ENCODE results near the gene NELFB.

NELFB gene

DNA sequence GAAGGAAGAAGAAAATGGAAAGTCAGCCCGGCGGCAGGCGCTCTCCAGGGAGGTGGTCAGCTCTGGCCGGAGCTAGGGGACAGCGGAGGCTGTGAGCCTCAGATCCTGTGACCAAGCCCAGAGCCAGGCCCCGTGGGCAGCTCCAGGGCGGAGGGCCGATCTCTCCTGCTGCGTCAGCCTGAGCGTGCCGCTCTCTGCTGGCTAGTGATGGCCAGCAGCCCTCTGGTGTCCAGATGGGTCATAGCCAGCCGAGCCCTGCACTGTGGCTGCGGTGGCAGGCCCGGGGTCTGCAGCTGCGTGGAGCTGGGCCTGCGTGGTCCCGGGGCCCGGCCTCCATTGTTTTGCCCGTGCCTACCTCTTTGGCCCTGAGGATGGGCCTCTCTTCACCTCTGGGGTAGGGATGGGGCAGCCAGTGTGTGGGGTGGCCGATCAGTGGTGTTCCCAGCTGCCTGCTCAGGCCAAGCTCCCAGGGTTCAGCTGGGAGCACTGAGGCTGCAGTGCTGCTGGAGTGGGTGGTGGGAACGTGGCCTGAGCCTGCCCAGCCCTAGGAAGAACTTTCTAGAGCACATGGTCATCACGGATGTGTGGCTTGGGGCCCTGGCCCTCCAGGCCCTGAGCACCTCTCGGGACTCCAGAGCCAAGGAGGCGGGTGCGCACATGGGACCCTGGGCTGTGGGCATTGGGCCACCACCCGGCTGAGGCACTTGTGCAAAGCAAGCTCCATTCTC lies 64.0 kb downstream of the NELFB start:
- peak in 1 of 2 donors; percentile 83 for DNase-seq
- no peaks in the 10 kb centered on the region for H3K36me3 ChIP-seq
- TF ChIP-seq, protein P1, sequence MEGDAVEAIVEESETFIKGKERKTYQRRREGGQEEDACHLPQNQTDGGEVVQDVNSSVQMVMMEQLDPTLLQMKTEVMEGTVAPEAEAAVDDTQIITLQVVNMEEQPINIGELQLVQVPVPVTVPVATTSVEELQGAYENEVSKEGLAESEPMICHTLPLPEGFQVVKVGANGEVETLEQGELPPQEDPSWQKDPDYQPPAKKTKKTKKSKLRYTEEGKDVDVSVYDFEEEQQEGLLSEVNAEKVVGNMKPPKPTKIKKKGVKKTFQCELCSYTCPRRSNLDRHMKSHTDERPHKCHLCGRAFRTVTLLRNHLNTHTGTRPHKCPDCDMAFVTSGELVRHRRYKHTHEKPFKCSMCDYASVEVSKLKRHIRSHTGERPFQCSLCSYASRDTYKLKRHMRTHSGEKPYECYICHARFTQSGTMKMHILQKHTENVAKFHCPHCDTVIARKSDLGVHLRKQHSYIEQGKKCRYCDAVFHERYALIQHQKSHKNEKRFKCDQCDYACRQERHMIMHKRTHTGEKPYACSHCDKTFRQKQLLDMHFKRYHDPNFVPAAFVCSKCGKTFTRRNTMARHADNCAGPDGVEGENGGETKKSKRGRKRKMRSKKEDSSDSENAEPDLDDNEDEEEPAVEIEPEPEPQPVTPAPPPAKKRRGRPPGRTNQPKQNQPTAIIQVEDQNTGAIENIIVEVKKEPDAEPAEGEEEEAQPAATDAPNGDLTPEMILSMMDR (IDR thresholded peaks at IDR 0.05), result peak; percentile 28 to 42
- H3K27me3 ChIP-seq, result peaks cover 0 to 53% of the 10 kb centered on the region in 2 donors
- H3K27ac ChIP-seq, result peak overlapping the region in 1 of 2 donors; percentile 51
- peaks cover 0 to 48% (median 29%) of the 10 kb centered on the region in 4 donors for H3K4me1 ChIP-seq
- H3K4me3 ChIP-seq, result no peak overlapping the region
- intact Hi-C loops (cut with DNase I; ENCODE audit: low total_unique reads), result no loop called here
- H3K9me3 ChIP-seq, result no peaks in the 10 kb centered on the region

DNA sequence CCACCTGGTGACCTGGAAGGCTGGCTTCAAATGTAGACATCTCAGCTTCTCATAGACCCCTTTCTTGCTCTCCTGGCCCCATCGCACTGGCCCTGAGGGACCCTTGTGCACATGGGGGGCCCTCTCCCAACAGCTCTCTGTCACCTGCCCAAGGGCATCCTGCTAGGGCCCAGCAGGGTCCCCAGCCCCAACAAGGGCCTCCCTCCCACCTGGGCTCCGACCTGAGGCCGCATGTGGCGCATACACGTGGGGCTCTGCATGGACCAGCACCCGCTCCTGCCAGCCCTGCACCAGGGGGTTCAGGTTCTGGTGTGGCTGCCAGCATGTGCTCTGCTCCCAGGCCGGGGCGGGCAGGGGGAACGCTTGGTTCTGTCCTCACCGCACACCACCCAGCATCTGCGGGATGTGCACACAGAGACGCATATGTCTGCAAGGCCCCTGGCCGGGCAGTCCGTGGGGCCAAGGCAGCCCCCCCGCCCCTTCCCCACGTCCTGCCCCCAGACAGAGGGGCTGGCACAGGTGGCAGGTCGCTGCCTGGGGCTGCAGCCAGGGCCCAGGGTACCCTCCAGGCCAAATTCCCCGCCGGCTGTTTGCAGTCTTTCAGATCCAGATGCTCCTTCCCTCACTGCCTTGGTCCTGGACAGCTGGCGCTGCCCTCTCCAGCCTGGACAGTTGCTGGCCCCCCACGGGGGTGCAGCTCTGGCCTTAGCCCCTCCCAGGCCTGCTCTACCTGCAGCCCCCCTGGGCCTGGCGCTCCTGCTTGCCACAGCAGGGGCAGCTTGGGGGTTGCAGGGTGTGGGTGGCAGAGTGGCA lies 64.8 kb downstream of the NELFB start:
- peak in 1 of 2 donors; percentile 62 for DNase-seq
- no peak overlapping the region for H3K27ac ChIP-seq
- intact Hi-C loops (cut with DNase I; ENCODE audit: low total_unique reads), result no loop called here
- peaks cover 0 to 41% (median 29%) of the 10 kb centered on the region in 4 donors for H3K4me1 ChIP-seq
- H3K4me3 ChIP-seq, result no peak overlapping the region
- TF ChIP-seq, protein P1 (IDR thresholded peaks at IDR 0.05), result no peak
- H3K27me3 ChIP-seq, result peaks cover 0 to 46% of the 10 kb centered on the region in 2 donors
- H3K36me3 ChIP-seq, result no peaks in the 10 kb centered on the region
- H3K9me3 ChIP-seq, result no peaks in the 10 kb centered on the region

DNA sequence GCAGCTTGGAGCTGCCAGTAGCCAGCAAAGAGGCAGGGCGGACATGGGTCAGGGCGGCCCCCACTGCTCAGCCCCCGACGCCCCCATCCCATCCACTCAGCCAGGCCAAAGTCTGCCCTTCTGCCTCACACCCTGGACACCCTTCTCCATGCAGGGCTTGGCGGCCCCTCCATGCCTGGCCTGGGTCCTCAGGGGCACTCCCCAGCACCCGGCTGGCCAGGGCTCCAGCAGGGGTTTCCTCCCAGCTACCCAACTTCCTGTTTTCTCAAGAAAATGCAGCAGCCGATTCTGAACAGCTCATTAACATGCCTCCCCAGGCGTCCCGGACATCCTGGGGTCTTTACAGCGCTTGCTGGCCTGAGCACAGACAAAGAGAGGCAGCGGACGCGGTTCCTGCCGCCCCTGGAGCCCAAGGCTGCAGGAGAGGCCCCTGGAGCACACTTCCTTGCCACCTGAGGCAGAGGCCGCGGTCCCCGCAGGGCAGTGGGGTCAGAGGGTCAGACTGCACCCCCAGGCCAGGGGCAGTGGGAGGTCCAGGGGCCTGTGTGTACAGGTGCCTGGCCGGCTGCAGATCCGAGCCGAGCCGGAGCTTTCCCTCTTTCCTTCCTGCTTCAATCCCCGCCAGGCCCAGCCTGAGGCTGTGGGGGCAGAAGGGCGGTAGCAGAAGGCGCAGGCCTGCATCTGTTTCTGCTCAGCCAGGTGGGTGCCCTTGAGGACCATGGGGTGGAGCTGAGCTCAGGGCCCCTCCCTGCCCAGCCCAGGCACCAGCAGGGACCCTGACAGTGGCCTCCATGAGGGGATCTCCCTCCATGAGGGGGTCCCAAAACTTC lies 65.6 kb downstream of the NELFB start:
- TF ChIP-seq, protein P1 (IDR thresholded peaks at IDR 0.05), result no peak
- Histone ChIP-seq H3K4me1 (peaks cover 0 to 37% (median 25%) of the 10 kb centered on the region in 4 donors), H3K4me3 (no peak overlapping the region), H3K27me3 (peaks cover 0 to 38% of the 10 kb centered on the region in 2 donors), H3K9me3 (no peaks in the 10 kb centered on the region), H3K36me3 (no peaks in the 10 kb centered on the region), H3K27ac (no peak overlapping the region)
- intact Hi-C loops (cut with DNase I; ENCODE audit: low total_unique reads), result no loop called here
- peak in 1 of 2 donors; percentile 63 for DNase-seq

DNA sequence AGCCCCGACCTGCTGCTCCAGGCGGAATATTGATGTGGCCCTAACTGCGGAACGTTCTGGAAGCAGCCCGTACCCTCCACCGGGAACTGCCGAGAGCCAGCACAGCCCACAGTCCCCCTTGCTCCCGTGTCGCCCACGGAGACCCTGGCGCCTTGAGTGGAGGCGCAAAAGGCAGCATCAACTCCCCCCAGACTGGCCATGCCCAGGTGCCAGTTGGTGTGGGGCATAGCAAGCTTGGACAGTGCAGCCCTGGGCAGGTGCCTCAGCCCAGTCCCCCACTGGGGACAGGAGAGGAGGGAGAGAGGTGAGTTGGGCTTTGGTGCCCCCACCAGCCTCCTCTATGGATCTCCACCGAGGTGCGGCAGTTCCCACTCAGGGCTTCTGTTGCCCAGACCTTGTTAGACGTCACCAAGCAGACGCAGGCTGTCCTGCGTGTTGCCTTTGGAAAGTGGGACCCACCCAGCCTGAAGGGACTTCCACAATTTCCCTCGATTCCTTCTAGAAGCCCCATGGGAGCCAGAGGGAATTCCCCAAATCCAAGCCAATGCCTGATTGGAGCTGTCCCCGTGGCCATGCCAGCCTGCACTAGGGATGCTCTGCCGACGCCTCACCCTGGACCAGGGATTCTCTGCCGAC lies 66.7 kb downstream of the NELFB start:
- intact Hi-C loops (cut with DNase I; ENCODE audit: low total_unique reads), result no loop called here
- DNase-seq, result peak in 1 of 2 donors; percentile 43

More for the DNA sequence above, 66.7 kb downstream of the NELFB start:
- Histone ChIP-seq H3K9me3 (no peaks in the 10 kb centered on the region), H3K27me3 (peaks cover 0 to 27% of the 10 kb centered on the region in 2 donors), H3K27ac (no peak overlapping the region), H3K4me1 (peaks cover 0 to 26% (median 16%) of the 10 kb centered on the region in 4 donors), H3K36me3 (no peaks in the 10 kb centered on the region), H3K4me3 (no peak overlapping the region)
- TF ChIP-seq, protein P1 (IDR thresholded peaks at IDR 0.05), result no peak
